HG03342 (cell line): ENCODE data around the gene TBKBP1.
"Not testable (repeated sequence)": the region's sequence is repeated elsewhere in the genome, so short reads cannot be mapped to it uniquely, and the experiment has no call there.

Source experiments
- ATAC-seq: cut with Tn5 transposase; IDR thresholded peaks from one replicate; pipeline ENCODE4 v1.9.1; 2021; ENCODE audit warnings: mild to moderate bottlenecking, moderate library complexity; ENCODE audit not compliant: unreplicated experiment

TBKBP1 gene

GRCh38 chr17:47730681-47731080, 36.7 kb downstream of the TBKBP1 start:
- ATAC-seq = no peak

GRCh38 chr17:47731396-47731795, 37.4 kb downstream of the TBKBP1 start:
- no peak for ATAC-seq

- no peak for ATAC-seq
Observed at GRCh38 chr17:47732399-47733046, 38.6 kb downstream of the TBKBP1 start.

GRCh38 chr17:47733047-47733673, 39.2 kb downstream of the TBKBP1 start, which contains the start of gene TBX21:
Gene TBX21 (plus strand): TSS chr17:47733236. CDS start chr17:47733455, 219 bp downstream.
- ATAC-seq = peak; percentile 55

GRCh38 chr17:47733674-47734410, 39.9 kb downstream of the TBKBP1 start:
- ATAC-seq = peak; percentile 12

GRCh38 chr17:47735139-47735464, 41.1 kb downstream of the TBKBP1 start:
- no peak for ATAC-seq

- peak; percentile 60 for ATAC-seq
Observed at GRCh38 chr17:47735536-47736011, 41.6 kb downstream of the TBKBP1 start.

GRCh38 chr17:47736501-47737495, 42.8 kb downstream of the TBKBP1 start:
- ATAC-seq = no peak

GRCh38 chr17:47738178-47738577, 44.2 kb downstream of the TBKBP1 start:
- ATAC-seq = no peak

- no peak for ATAC-seq
Observed at GRCh38 chr17:47739150-47739549, 45.2 kb downstream of the TBKBP1 start.

GRCh38 chr17:47739945-47740344, 46.0 kb downstream of the TBKBP1 start:
- not testable (repeated sequence) for ATAC-seq

GRCh38 chr17:47741109-47741792, 47.3 kb downstream of the TBKBP1 start:
- ATAC-seq = no peak

- ATAC-seq = no peak
Observed at GRCh38 chr17:47741793-47742145, 47.8 kb downstream of the TBKBP1 start.

GRCh38 chr17:47742319-47743181, 48.6 kb downstream of the TBKBP1 start:
- no peak for ATAC-seq

- ATAC-seq = no peak
Observed at GRCh38 chr17:47744168-47745036, 50.4 kb downstream of the TBKBP1 start.

- ATAC-seq = no peak
Observed at GRCh38 chr17:47745037-47745380, 51.0 kb downstream of the TBKBP1 start.

- ATAC-seq = no peak
Observed at GRCh38 chr17:47751471-47751870, 57.5 kb downstream of the TBKBP1 start.

GRCh38 chr17:47757386-47757785, 63.4 kb downstream of the TBKBP1 start:
- no peak for ATAC-seq
